ENCODE data around the gene ZBTB5. TPM values are rescaled to one million over a fixed set of nuclear protein-coding genes. Genes with fewer than 3 reads are reported as not detected.

Gene ZBTB5
- total and polyA plus RNA-seq, 2 of the 8 experiments (the other 6 are each of a cell fraction or from before 2014, with no cell fraction given): 13.3 to 14.5 TPM

GRCh38 chr9:37485389-37486255 lies 20.4 kb upstream of the ZBTB5 start, which contains the start of gene POLR1E (continued):
- TF ChIP-seq POLR2AphosphoS5 (IDR thresholded peaks at IDR 0.05; ENCODE audit: low read depth, low read length) (peak; percentile 76), NANOG (IDR thresholded peaks at IDR 0.05; ENCODE audit: insufficient read depth, low read depth, low read length, poor library complexity, severe bottlenecking) (no peak), BRCA1 (IDR thresholded peaks at IDR 0.05; ENCODE audit: low read depth, low read length) (no peak), E2F6 (IDR thresholded peaks at IDR 0.05) (peak; percentile 78), SP1 (IDR thresholded peaks at IDR 0.05; ENCODE audit: low read depth, low read length) (peak; percentile 79; the same call in 1 of the 2 replicates), PHF8 (conservative IDR thresholded peaks at IDR 0.05; ENCODE audit: low read depth, low read length) (peak; percentile 66), SP2 (IDR thresholded peaks at IDR 0.05; ENCODE audit: low read length) (no peak)
- TF ChIP-seq, protein P1, sequence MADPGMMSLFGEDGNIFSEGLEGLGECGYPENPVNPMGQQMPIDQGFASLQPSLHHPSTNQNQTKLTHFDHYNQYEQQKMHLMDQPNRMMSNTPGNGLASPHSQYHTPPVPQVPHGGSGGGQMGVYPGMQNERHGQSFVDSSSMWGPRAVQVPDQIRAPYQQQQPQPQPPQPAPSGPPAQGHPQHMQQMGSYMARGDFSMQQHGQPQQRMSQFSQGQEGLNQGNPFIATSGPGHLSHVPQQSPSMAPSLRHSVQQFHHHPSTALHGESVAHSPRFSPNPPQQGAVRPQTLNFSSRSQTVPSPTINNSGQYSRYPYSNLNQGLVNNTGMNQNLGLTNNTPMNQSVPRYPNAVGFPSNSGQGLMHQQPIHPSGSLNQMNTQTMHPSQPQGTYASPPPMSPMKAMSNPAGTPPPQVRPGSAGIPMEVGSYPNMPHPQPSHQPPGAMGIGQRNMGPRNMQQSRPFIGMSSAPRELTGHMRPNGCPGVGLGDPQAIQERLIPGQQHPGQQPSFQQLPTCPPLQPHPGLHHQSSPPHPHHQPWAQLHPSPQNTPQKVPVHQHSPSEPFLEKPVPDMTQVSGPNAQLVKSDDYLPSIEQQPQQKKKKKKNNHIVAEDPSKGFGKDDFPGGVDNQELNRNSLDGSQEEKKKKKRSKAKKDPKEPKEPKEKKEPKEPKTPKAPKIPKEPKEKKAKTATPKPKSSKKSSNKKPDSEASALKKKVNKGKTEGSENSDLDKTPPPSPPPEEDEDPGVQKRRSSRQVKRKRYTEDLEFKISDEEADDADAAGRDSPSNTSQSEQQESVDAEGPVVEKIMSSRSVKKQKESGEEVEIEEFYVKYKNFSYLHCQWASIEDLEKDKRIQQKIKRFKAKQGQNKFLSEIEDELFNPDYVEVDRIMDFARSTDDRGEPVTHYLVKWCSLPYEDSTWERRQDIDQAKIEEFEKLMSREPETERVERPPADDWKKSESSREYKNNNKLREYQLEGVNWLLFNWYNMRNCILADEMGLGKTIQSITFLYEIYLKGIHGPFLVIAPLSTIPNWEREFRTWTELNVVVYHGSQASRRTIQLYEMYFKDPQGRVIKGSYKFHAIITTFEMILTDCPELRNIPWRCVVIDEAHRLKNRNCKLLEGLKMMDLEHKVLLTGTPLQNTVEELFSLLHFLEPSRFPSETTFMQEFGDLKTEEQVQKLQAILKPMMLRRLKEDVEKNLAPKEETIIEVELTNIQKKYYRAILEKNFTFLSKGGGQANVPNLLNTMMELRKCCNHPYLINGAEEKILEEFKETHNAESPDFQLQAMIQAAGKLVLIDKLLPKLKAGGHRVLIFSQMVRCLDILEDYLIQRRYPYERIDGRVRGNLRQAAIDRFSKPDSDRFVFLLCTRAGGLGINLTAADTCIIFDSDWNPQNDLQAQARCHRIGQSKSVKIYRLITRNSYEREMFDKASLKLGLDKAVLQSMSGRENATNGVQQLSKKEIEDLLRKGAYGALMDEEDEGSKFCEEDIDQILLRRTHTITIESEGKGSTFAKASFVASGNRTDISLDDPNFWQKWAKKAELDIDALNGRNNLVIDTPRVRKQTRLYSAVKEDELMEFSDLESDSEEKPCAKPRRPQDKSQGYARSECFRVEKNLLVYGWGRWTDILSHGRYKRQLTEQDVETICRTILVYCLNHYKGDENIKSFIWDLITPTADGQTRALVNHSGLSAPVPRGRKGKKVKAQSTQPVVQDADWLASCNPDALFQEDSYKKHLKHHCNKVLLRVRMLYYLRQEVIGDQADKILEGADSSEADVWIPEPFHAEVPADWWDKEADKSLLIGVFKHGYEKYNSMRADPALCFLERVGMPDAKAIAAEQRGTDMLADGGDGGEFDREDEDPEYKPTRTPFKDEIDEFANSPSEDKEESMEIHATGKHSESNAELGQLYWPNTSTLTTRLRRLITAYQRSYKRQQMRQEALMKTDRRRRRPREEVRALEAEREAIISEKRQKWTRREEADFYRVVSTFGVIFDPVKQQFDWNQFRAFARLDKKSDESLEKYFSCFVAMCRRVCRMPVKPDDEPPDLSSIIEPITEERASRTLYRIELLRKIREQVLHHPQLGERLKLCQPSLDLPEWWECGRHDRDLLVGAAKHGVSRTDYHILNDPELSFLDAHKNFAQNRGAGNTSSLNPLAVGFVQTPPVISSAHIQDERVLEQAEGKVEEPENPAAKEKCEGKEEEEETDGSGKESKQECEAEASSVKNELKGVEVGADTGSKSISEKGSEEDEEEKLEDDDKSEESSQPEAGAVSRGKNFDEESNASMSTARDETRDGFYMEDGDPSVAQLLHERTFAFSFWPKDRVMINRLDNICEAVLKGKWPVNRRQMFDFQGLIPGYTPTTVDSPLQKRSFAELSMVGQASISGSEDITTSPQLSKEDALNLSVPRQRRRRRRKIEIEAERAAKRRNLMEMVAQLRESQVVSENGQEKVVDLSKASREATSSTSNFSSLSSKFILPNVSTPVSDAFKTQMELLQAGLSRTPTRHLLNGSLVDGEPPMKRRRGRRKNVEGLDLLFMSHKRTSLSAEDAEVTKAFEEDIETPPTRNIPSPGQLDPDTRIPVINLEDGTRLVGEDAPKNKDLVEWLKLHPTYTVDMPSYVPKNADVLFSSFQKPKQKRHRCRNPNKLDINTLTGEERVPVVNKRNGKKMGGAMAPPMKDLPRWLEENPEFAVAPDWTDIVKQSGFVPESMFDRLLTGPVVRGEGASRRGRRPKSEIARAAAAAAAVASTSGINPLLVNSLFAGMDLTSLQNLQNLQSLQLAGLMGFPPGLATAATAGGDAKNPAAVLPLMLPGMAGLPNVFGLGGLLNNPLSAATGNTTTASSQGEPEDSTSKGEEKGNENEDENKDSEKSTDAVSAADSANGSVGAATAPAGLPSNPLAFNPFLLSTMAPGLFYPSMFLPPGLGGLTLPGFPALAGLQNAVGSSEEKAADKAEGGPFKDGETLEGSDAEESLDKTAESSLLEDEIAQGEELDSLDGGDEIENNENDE (IDR thresholded peaks at IDR 0.05; ENCODE audit: insufficient replicate concordance, low read length): no peak

Measured in H1 (cell line).